Stimulated activated CD8-positive, alpha-beta memory T cell treated with anti-CD3 and anti-CD28 coated beads, Interleukin-12 subunit alpha, Interleukin-12 subunit beta, amount 100 ng/mL, for 24 hours (primary cell): ENCODE results near the gene SPTBN1.

Source experiments
- DNase-seq: peaks from one replicate; pipeline ENCODE4 v3.0.0-alpha.2; 2020; ENCODE audit errors: extremely low read depth

SPTBN1 gene

DNA sequence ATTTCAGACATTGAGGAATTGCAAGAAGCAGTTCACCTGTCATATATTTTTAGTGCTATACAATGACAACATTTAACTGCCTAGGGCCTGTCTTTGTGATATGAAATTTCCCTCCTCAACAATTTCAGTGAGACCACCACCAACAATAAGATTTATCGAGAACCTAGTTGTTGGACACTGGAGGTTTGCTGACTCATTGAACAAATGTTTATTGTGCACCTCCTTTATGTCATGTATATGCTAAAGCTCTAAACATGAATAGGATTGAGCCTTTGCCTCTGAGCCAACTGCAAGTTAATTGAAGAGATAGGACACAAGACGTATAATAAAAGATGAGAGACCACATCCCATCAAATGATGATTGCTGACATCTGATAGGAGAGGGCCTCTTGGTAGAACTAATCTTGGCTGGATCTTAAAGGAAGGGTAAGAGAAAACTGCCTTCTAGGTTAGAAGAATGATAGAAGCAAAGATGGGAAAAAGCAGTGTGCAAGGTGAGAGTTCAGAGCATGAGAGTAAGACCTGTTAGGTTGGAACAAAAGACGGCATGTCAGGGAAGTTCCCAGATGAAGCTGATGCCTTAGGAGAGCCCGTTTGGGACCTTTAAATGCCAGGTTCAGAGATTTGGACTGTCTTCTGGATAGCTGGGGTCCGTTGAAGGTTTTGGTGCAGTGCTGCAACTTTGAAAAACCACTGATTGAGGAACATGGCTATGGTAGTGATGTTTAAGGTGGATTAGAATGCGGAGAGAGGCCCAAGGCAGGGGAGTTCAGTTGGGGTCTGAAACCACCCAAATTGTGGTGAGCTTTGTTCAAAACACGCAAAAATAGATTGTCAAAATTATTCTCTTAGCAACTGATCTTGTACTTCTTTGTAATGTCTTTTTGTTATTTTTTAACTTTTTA is 134.3 kb downstream of the SPTBN1 start:
- no peak for DNase-seq

DNA sequence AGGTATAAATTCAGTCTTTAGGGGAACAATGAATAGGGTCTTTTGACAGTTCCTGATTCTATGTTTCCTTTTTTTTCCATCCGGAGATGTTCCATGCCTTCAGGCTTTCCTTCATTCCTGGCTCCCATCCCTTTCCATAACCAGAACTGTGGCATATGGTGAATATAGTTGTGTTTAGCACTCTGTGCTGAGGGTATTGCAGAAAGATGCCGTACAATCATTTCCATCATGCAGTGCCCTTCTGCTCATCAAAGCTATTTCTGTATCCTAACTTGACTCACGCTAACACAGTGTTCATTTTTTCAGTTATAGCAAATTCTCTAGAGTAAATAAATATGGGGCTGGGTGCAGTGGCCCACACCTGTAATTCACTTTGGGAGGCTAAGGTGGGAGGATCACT is 135.4 kb downstream of the SPTBN1 start:
- no peak for DNase-seq

DNA sequence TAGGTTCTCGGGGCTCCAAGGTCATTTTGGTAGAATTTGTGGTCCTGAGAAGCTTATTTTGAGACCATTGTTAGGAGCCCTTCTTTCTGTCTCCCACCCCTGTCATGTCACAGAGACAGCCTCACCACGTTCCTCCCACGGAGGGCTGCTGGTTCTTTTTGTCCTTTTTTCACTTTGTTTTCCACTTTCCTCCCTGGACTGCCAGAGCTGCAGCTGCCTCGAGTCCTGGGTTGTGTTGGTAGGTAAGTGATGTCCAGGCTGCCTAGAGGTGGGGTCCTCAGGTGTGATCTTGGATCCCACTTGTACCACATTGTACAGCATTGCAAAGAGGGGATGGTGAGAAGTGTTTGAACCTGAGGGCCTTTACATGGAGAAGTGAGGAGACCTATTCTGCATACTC is 137.1 kb downstream of the SPTBN1 start:
- no peak for DNase-seq

DNA sequence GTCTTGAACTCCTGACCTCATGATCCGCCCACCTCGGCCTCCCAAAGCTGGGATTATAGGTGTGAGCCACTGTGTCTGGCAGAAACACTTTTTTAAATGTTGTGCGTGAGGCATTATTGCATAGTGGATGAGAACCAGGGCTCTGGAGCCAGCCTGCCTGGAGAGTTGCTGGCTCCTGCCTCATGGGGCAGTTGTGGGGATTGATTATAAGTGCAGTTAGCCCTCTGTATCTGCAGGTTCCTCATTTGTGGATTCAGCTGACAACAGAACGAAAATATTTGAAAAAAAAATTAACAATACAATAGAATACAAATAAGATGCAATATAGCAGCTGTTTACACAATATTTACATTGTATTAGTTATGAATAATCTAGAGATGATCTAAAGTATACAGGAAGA is 137.9 kb downstream of the SPTBN1 start:
- no peak for DNase-seq

DNA sequence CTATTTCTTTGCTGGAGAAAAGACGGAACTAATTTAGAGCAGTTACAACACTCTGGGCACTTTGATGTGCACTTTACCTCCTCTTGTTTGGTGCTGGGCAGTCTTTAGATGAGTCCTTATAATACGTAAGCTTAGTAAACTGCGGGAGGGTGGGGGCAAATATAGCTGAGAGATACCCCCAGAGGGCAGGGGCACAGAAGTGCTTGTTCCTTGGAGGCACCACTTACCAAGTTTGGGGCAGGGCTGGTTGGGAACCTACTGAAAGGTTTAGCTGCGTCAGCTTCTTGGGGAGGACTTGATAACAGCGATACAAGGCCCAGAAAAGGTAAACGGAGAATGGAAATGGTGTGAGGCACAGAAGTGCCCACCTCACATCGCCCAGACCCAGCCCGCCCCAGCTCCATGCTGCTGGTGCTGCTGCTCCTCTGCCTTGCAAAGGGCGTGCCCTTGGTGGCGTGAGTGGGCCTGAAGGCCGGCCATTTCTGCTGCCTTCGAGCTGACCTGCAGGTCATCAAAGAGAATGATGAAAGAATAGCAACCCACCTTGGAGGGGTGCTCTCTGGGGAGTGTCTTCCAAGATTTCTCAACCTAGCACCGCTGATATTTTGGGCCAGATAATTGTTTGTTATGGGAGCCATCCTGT is 139.2 kb downstream of the SPTBN1 start:
- no peak for DNase-seq

DNA sequence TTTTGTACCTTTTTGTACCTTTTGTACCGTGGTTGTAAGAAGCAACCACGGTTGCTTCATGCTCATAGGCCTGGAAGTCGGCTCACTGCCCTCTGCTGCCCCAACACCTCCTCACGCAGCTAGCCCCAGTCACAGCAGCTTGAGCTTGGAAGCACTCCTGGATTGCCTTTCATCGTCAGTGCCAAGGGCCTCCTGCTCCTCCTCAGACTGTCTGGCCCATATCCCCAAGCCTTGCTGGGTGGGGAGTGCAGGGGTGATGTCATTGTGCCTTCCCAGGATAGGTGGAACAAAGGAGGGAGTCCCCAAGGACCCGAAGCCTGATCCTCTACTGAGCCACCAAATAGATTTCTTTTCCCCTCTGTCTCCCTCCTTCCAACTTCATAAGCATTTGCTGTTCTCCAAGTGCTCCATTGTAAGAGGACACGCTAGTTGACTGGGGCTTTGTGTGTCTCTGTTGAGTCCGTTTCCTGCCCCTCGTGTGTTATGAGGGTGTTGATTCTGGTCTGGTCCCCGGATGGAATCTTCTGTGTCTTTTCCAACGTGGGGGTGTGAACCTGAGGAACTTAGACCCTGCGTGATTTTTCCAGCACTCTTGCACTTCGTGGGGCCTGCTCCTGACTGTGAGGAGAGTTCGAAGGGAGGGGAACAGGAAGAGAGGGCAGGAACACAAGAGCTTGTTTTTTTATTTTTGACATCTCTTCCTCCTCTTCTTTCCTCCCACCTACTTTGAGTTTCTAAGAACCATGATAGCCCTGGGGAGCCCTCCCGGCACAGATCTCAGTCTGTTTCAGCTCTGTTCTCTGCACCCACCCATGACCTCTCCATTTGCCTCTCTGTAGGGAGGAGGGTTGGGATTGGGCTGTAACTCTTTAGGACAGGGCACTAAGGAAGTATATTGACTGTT is 140.1 kb downstream of the SPTBN1 start:
- DNase-seq, result no peak

DNA sequence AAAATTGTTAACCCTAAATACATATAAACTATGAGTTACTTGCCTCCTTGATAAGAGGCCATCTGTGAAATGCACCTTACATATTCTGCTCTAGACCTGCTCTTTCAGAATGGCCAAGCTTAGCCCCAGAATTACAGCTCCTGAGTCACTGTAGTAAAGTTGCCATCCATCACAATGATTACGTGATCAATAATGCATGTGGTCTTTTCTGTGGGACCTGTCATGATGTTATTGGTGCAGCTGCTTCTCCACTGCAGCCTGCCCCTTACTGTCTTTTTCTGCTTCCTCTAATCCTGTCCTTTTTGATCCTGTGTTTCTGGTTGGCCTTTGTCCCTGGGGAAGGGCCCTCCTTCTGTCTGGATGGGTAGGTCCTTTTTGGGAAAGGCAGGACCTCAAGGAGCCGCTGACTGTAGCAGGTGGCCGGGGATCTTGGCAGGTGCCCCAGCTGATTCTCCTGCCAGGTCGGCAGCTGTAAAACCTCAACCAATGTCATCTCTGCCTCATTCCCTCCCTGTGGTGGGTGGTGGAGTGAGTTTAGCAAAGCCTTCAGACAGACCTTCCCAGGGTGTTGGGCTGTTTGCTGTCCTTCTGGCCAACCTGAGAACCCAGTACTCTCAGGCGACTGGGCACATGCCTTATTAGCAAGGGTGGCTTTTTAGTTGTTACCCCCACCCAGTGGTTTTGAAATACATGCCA is 141.2 kb downstream of the SPTBN1 start:
- DNase-seq, result no peak

DNA sequence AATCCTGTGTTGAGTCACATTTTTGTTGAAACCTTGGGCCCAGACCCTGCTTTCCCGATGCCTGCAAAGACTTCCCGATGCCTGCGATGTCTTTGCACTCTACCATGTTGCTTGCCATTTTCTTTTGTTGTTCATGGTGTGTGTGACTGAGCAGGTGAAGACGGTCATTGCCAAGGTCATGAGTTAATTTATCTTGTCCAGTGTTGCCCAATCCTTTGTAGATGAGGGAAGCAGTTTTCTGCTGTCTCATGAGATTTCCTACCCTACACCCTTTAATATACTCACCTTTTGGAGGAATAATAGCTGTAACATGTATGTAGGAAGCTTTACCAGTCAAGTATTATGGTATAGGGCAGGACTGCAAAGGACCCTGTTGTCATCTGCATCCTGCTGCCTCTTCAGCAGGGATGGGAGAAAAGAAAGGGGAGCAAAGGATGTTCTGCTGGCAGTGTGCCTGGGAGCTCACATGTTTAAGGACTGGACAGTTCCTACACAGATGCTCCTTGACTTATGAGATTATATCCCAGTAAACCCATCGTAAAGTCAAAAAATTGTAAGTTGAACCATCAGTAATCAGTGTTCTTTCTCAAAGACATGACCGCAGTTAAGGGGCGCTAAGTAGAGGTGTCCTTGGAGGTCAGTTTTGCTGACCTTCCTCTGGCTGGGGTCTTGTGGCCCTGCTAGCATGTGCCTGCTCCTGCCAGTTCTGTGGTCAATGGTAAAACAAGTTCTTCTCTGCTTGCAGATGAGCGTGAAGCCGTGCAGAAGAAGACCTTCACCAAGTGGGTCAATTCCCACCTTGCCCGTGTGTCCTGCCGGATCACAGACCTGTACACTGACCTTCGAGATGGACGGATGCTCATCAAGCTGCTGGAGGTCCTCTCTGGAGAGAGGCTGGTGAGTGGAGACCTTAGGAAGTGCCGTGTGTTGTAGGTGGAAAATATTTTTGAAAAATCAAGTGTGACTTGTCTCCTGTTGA is 142.5 kb downstream of the SPTBN1 start:
- no peak for DNase-seq

DNA sequence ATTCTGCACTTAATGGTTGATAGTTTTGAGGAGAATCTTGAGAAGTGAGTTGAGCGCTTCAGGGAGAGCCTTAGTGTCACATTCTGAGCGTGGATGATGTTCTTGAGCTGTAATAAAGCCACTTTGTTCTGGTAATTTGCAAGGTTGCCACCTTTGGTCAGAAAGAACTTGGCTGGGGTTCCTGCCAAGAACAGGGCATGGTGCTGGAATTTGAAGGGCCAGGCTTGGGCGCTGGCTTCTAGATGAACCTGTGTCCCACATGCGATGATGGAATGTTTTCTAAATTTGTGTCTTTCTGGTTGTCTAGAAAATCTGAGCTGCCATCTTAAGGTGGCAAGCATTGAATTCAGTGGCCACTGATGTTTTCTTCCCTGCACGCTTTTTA is 143.2 kb downstream of the SPTBN1 start:
- no peak for DNase-seq

DNA sequence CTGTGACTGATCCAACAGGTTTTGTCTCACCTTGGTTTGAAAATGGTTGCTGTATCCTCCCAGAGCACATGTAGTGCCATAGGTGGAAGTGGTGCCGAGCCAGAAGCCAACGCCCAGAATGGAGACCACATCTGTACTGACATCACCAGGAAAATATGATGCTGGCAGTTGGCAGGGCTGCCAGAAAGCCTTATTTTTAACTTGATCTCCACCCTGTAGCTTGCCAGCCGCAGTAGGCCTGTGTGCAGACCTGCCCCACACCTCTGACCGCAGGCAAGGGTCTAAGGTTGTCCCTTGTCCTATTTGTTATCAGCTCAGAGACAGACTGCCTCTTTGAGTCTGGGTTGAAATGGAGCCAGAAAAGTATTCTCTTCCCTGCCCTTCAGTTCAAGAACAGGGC is 143.8 kb downstream of the SPTBN1 start:
- no peak for DNase-seq

DNA sequence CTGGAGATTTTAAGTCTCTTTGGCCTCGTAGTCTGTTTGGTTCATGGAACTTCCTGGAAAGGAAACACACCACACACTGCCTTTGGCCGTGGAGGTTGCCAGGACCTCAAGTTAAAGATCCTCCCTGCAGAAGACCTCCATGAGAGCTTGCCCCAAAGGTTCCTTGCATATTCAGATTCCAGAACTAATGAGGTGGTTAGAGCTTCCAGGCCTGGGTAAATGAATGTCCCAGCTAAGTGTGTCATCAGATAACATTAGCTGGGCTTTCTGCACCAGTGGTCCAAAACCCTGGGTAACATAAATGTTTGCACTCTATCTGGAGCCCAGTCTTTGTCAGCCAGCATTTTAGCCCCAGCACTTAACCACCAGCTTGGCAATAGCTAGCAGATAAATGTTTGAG is 145.2 kb downstream of the SPTBN1 start:
- DNase-seq, result no peak

DNA sequence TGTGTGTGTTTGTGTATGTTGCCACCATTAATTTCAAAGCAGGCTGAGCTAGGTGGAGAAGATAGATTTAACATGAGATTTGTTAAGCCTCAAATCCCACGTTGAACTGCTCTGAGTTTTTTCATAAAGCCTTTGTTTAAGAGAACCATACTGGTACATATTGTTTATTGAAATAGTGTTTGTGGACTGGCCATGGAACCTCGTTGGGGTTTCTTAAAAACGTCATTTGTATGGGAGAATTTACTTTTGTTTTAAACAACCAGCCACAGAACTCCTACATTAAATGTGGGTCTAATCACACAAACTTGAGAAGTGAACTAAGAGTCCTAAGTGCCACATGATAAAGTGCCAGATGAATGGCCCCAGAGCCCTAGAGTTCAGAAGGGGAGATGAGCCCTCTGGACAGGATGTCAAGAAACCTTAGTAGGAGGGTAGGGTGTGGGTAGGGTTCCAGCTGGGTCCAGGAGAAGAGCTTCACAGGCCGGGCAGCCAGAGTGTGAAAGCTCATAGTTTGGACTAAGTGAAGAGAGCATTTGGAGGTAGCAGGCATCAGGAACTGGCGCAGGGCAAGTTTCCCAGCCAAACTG is 146.7 kb downstream of the SPTBN1 start:
- no peak for DNase-seq

DNA sequence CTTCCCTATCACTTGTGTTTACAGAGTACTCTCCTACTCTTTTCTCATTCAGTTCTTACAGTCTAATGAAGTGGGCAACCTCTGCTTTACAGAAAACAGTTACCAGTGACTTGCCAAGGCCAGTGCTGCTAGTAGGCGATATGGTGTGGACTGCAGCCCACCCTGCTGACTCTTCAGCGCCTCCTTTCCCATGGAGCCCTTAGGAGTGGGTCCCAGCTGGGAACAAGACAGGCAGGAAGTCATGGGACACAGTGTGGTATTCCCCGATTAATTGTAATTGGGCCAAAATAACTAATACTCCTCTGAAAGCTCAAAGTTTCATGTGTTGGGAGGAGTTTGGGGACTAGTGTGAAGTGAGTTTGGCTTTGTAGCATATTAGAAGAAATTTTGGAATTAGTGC is 147.2 kb downstream of the SPTBN1 start:
- DNase-seq, result no peak

DNA sequence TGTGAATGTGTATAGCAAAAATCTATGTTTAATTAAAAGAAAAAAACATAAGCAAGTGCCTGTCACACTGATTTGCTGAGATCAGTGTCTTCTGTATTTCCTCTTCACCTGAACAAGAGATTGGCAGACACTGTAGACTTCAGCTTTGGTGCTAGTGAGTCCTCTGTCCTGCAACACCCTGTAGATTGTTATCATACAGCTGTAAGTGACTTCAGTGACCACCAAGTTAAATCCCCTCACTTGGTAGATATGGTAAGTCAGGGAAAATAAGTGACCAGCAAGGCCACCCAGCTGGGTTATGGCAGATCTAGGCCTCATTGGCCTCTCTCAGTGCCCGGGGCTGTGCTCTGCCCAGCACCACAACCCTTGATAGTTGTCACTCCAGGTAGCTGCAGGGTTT is 147.7 kb downstream of the SPTBN1 start:
- no peak for DNase-seq

DNA sequence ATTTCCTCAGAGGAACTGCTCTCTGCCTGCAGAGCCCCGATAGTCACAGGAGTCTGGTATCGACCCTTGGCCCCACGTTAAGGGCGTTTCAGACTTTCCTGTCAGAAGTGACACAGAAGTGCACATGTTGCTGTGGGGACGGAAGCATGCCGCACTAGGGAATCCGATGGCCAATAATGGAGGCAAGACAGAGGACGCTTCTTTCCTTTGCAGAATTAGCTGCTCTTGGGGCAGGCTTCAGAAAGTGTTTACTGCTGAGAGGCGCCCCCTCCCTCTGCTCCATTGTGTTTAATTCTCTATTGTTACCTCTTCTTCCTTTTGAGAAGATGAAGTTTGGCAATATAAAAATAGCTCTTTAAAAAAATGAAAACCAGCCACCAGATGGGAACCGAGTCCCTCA is 148.7 kb downstream of the SPTBN1 start:
- no peak for DNase-seq

DNA sequence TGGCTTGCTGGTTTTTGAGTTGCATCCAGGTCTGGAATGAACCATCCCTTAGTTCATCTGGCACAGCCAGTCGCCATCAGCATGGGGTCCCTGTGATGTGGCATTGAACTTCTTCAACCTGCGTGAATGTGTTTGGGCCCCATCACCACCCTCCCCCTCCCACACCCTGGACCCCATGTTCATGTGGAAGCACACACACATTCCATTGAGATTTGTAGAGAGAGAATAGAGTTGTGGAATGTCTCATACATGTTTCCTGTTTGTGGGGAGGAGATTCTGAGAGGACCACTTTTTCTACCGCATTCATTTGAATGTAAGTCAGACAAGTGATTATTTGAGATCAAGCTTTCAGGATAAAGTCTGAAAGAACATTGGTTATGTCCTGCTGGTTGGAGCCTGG is 149.7 kb downstream of the SPTBN1 start:
- no peak for DNase-seq

DNA sequence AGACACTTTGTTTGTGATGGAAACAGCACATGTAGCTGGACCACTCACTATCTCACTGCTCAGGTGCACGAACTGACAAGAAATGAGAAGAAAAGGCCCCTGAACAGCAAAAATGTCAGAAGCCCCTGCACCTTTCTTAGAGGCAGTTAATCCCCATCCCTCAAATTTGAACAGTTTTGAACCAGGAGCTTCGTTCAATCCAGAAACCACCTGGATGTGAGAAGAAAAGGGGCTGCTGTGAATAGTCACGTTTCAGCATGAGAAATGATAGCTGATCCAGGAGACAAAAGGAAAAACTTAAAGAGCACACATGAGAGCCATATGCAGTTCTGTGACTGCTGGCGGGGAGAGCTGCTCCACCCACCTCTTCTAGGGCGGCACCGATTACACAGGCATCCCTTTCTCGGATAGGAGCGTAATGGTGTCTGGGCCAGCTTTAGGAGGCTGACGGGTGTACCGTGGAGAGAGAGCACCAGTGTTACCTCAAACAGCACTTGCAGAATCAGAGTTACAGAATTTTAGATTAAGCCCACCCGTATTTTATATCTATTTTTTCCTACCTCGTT is 150.3 kb downstream of the SPTBN1 start:
- no peak for DNase-seq

DNA sequence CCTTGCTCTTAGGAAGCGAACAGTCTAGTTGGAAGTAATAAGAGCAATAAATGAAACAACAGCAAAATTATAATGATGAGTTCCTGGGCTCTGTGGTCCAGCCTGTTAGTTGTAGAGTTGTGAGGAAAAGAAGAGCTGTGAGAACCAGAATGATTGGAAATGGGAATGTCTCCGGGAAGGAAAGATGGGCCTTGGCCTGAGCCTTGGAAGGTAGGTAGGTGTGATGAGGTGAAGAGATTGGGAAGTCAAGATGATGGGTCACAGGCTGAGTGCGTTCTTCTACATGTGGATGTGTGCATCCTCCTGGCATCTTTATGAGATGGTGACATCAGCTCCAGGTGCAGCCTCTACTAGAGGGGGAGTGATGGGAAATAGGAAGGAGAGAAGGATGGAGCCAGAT is 152.1 kb downstream of the SPTBN1 start:
- DNase-seq, result no peak

DNA sequence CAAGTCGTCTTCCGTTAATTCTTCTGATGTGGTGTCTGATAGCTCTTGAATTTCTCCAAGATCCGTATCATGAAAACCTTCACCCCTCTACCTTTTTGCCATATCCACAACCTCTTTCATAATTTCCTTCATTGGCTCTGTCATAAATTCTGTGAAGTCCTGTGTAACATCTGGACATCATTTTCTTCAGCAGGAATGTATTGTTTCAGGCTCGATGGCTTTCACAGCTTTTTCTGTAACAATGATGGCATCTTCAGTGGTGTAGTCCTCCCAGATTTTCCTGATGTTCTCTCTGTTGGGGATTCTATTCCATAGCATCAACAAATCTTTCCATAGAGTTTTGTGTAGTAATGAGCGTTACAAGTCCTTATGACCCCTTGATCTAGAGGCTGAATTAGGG is 153.1 kb downstream of the SPTBN1 start:
- no peak for DNase-seq

DNA sequence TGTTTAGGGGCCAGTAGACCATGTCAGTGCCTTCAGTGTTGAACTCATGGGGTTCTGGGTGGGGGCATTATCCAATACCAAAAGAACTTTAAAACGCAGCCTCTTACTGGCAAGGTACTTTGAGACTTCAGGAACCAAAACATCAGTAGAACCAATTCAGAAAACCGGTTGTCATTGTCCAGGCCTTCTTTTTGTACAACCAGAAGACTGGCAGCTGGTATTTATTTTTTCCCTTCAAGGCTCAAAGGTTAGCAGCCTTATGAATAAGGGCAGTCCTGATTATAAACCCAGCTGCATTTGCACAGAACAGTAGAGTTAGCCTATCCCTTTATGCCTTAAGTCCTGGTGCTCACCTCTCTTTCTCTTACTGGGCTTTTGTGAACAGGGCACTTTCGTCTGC is 153.5 kb downstream of the SPTBN1 start:
- no peak for DNase-seq
